Right atrium auricular region (tissue), 2 donors: ENCODE data around the gene PLCL1. TPM values are rescaled to one million over a fixed set of nuclear protein-coding genes. Genes with fewer than 3 reads are reported as not detected.

Experiments used
- DNase-seq: peaks from one replicate; pipeline ENCODE4 v3.0.0-alpha.2; 2019; ENCODE audit warnings: low spot score
- H3K27ac ChIP-seq, 2 donors: fragments of 200-600 bp; sonication (generic); 1 replicate in 1 of 2; 2 replicates in 1 of 2; pipeline ENCODE4 v1.5.1; 2016 to 2019
- H3K27me3 ChIP-seq, 2 donors: fragments of 200-600 bp; sonication (generic); one replicate each; pipeline versions ENCODE4 v1.5.1 to v1.6.0; 2017 to 2019
- H3K36me3 ChIP-seq: fragments of 200-600 bp; sonication (generic); one replicate; pipeline ENCODE4 v1.5.1; 2016
- H3K4me1 ChIP-seq, 2 donors: fragments of 200-600 bp; sonication (generic); one replicate each; pipeline versions ENCODE4 v1.5.1 to v1.6.0; 2017 to 2019
- H3K4me3 ChIP-seq, 2 donors: fragments of 200-600 bp; sonication (generic); 1 replicate in 1 of 2; 2 replicates in 1 of 2; pipeline ENCODE4 v1.5.1; 2017 to 2019; ENCODE audit warnings: mild to moderate bottlenecking in 1 of 2, moderate library complexity in 1 of 2
- H3K9me3 ChIP-seq, 2 donors: fragments of 200-600 bp; sonication (generic); one replicate each; pipeline ENCODE4 v1.5.1; 2019
- total RNA-seq, 2 donors: library from RNA; depleted of rRNA; stranded (reverse); fragments of >200 nt; gene quantifications; one replicate each; pipeline ENCODE4 v1.1.0, GENCODE V29; 2016
- TF ChIP-seq, protein P1 (sequence below), 2 donors: fragments of 200-600 bp; sonication (generic); IDR thresholded peaks; one replicate each; pipeline ENCODE4 v1.5.1; 2019; ENCODE audit warnings: antibody characterized with exemption in 2 of 2

Gene PLCL1
- total RNA-seq, 2 donors from 2014 or later, result 26.8 to 32.0 TPM

DNA sequence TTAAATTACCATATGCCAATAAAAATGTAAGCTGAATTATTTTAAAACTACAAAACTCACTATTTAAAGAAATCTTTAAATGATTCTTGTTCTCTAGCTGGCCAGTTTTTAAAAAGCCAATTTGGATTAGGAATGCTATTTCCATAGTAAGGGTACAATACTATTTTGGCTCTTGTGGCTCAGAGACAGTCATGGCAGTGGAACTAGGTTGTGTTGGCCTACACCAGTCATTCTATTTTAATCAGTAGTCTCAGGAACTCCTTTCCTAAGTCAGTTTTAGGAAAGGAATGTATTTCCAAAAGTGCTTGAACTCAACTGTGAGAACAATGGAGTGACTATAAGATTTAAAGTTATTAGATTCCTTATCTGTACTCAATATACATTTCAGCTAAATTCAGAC is 25.1 kb upstream of the PLCL1 start:
- H3K36me3 ChIP-seq, result no peaks in the 10 kb centered on the region
- DNase-seq, result no peak
- H3K27ac ChIP-seq, result no peak overlapping the region
- TF ChIP-seq, protein P1, sequence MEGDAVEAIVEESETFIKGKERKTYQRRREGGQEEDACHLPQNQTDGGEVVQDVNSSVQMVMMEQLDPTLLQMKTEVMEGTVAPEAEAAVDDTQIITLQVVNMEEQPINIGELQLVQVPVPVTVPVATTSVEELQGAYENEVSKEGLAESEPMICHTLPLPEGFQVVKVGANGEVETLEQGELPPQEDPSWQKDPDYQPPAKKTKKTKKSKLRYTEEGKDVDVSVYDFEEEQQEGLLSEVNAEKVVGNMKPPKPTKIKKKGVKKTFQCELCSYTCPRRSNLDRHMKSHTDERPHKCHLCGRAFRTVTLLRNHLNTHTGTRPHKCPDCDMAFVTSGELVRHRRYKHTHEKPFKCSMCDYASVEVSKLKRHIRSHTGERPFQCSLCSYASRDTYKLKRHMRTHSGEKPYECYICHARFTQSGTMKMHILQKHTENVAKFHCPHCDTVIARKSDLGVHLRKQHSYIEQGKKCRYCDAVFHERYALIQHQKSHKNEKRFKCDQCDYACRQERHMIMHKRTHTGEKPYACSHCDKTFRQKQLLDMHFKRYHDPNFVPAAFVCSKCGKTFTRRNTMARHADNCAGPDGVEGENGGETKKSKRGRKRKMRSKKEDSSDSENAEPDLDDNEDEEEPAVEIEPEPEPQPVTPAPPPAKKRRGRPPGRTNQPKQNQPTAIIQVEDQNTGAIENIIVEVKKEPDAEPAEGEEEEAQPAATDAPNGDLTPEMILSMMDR (IDR thresholded peaks at IDR 0.05), result no peak
- no peaks in the 10 kb centered on the region for H3K27me3 ChIP-seq
- no peaks in the 10 kb centered on the region for H3K4me1 ChIP-seq
- H3K9me3 ChIP-seq, result no peaks in the 10 kb centered on the region
- H3K4me3 ChIP-seq, result no peak overlapping the region

DNA sequence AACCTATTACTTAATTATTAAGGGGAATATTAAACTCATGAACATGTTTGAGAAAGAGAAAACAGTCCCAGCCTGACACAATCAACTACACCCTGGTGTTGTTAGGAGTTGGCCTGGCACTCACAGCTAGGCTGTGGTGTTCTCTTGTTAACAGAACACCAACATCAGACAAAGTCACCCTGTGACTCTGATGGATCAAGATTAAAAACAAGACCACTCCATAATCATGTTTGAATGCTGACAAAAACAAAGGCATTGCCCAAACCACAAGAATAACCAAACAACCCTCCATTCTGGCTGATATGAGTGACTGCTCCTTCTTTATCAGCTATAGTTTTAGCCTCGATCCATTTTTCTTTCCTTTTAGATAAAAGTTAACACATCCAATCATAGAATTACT is 22.3 kb upstream of the PLCL1 start:
- Histone ChIP-seq H3K27ac (no peak overlapping the region), H3K36me3 (no peaks in the 10 kb centered on the region), H3K9me3 (no peaks in the 10 kb centered on the region), H3K4me1 (peaks cover 0 to 12% of the 10 kb centered on the region in 2 donors), H3K27me3 (no peaks in the 10 kb centered on the region), H3K4me3 (no peak overlapping the region)
- TF ChIP-seq, protein P1 (IDR thresholded peaks at IDR 0.05), result no peak
- DNase-seq, result no peak

DNA sequence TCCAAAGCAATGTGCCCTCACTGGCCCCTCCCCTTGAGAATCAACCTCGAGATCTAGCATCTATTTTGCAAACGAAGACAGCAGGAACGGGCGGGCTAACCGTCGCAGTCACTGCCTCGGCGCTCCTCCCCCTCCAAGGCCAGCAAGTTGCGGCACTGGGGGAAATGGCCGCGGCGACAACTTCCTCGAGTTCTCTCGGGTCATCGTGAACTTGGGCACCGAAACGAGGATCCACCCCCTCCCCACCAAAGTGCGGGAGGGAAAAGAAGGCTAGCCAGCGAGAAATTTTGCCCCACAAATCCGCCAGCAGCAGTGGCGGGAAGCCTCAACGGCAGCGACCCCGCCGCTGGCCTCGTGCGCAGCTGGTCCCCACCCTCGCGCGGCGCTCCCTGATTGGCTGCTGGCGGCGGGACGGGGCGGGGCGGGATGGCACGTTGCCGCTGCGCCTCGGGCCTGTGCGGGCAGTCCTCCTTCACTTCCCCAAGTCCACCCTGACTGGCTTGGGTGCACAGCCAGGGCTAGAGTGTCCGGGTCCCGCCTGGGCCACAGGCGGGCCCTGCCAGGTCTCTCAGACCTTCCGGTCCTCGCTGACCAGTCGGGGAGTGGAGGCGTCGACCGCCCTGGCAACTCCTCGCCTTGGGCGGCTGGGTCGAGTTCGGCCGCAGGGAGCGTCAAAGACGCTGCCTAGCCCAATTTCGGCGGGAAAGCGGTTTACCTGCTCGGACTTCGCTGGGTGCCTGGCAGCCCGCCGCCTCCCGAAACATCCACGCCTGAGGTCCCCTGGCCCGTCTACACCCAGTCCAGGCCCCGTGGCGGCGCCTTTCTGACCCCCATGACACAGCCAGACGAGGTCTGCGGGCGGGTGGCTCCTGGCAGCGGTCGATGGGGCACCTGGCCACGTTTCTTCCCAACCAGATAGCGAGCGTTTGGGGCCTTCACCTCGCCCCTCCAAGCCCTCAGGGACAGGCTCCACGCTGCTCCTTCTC is 19.1 kb upstream of the PLCL1 start, which contains the start of gene BOLL:
TSS of gene BOLL (minus strand) at position 364 of the 986 bp plus-strand sequence. CDS start 3,469 bp downstream, outside the sequence.
- H3K4me3 ChIP-seq, result peak within 1 kb of the TSS; percentile 36 to 49
- H3K4me1 ChIP-seq, result peaks cover 0 to 12% of the 10 kb centered on the region in 2 donors
- no peaks in the 10 kb centered on the region for H3K27me3 ChIP-seq
- H3K9me3 ChIP-seq, result no peaks in the 10 kb centered on the region
- DNase-seq, result no peak
- H3K27ac ChIP-seq, result no peak within 1 kb of the TSS
- no peaks in the 10 kb centered on the region for H3K36me3 ChIP-seq
- TF ChIP-seq, protein P1 (IDR thresholded peaks at IDR 0.05), result no peak

DNA sequence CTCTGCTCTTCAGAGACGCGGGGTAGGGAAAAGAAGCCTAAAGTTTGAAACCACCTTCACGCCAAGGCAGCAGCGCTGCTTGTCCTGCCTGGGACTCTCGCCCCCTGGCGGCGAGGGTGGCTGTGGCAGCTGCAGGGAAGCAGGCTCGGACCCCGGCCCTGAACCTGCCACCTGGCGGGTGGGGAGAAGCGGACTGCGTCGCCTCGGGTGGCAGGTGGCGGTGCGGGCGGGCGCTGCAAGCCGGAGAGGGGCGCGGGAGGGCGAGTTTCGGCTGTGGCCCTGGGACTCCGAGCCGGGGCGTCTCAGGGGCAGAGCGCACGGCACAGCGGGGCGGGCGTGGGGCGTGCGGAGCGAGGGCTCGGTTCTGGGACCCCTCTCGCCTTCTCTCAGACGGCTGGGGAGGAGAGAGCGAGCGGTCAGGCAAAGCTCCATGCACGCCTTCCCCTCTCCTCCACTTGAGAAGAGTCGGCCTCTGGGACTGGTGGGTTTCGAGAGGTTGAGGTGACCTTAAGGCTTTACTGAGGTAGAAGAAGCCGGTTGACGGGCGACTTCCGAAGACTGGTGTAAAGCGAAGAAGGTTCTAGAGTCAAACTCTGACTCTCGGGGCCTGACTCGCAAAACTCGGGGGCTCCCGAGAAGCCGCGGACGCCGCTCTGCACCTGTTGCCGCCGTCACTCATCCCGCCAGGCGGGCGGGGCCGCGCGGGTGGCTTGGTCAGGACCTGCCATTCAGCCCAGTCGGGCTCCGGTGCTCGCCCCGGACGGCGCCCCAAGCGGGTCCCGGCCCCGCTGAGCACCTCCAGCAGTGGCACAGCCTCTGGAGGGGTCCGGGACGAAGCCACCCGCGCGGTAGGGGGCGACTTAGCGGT is 18.1 kb upstream of the PLCL1 start:
- TF ChIP-seq, protein P1 (IDR thresholded peaks at IDR 0.05), result peak; percentile 51 to 57

DNA sequence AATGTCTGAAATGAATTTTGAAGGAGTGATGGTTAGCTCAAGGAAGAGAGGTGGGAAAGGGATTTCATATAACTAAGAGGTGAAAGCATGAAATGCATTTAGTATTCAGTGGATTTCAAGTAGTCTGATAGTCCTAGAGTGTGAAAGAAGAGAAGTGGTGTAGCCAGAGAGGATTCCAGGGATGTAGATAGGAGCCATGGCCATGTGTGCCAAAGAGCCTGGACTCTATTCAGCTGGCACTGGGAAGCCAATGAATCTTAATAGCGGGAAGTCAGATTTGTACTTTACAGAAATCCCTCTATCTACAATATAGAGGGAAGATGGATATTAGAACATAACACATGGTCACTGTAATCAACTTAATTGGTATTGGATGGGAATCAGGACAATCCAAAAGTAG is 10.9 kb upstream of the PLCL1 start:
- TF ChIP-seq, protein P1 (IDR thresholded peaks at IDR 0.05), result no peak
- no peaks in the 10 kb centered on the region for H3K4me1 ChIP-seq
- H3K27ac ChIP-seq, result no peak overlapping the region
- no peaks in the 10 kb centered on the region for H3K27me3 ChIP-seq
- no peaks in the 10 kb centered on the region for H3K9me3 ChIP-seq
- H3K4me3 ChIP-seq, result no peak overlapping the region
- no peaks in the 10 kb centered on the region for H3K36me3 ChIP-seq
- no peak for DNase-seq

More for the DNA sequence above, 18.1 kb upstream of the PLCL1 start:
- no peaks in the 10 kb centered on the region for H3K27me3 ChIP-seq
- no peak for DNase-seq
- peak overlapping the region; percentile 36 to 49 for H3K4me3 ChIP-seq
- no peaks in the 10 kb centered on the region for H3K9me3 ChIP-seq
- no peaks in the 10 kb centered on the region for H3K36me3 ChIP-seq
- no peak overlapping the region for H3K27ac ChIP-seq
- peaks cover 0 to 12% of the 10 kb centered on the region in 2 donors for H3K4me1 ChIP-seq
